Coronary artery (tissue), 2 donors: ENCODE data around the gene SF3B2.

Experiments
- DNase-seq: peaks from one replicate; pipeline ENCODE4 v3.0.0-alpha.2; 2017; ENCODE audit warnings: low spot score
- H3K27ac ChIP-seq, 2 donors: fragments of 200-600 bp; sonication (generic); one replicate each; pipeline ENCODE4 v1.5.1; 2016 to 2019
- H3K4me3 ChIP-seq: fragments of 200-600 bp; sonication (generic); 2 replicates; pipeline ENCODE4 v1.5.1; 2016; ENCODE audit warnings: mild to moderate bottlenecking, moderate library complexity
- TF ChIP-seq, protein P1 (sequence below): fragments of 200-600 bp; sonication (generic); IDR thresholded peaks from one replicate; pipeline ENCODE4 v1.5.1; 2019; ENCODE audit warnings: antibody characterized with exemption

The SF3B2 gene

DNA sequence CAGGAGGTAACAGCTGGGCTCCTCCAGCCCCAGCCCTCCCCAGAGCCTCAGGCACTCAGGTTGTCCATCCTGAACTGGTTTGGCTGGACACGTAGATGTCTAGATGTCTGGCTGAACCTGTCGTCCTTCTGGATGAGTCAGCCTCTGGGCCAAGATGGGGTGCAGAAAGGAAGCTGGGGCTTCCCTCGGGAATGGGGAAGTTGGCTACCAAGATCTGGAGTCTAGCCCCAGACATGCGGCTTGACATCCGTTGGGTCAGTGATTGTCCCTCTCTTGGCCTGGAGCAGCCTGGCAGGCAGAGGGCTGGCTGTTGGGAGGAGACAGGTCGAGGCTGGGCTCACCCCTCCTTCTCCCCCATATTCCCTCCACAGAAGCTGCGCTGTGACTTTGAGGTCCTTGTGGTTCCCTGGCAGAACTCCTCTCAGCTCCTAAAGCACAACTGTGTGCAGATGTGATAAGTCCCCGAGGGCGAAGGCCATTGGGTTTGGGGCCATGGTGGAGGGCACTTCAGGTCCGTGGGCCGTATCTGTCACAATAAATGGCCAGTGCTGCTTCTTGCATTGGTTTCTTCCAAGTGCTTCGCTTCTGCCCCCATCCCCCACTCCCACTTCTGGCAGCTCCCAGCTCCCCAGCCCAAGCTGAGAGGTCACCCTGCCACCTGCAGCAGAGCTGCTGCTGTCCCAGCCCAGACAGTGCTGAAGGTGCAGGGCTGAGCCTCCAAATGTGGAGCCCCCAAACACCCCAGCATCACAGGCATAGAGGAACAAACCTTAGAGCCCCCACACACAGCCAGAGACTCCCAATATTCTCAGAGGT is 39.0 kb upstream of the SF3B2 start:
- TF ChIP-seq, protein P1, sequence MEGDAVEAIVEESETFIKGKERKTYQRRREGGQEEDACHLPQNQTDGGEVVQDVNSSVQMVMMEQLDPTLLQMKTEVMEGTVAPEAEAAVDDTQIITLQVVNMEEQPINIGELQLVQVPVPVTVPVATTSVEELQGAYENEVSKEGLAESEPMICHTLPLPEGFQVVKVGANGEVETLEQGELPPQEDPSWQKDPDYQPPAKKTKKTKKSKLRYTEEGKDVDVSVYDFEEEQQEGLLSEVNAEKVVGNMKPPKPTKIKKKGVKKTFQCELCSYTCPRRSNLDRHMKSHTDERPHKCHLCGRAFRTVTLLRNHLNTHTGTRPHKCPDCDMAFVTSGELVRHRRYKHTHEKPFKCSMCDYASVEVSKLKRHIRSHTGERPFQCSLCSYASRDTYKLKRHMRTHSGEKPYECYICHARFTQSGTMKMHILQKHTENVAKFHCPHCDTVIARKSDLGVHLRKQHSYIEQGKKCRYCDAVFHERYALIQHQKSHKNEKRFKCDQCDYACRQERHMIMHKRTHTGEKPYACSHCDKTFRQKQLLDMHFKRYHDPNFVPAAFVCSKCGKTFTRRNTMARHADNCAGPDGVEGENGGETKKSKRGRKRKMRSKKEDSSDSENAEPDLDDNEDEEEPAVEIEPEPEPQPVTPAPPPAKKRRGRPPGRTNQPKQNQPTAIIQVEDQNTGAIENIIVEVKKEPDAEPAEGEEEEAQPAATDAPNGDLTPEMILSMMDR: no peak
- no peak overlapping the region for H3K4me3 ChIP-seq
- DNase-seq: no peak

DNA sequence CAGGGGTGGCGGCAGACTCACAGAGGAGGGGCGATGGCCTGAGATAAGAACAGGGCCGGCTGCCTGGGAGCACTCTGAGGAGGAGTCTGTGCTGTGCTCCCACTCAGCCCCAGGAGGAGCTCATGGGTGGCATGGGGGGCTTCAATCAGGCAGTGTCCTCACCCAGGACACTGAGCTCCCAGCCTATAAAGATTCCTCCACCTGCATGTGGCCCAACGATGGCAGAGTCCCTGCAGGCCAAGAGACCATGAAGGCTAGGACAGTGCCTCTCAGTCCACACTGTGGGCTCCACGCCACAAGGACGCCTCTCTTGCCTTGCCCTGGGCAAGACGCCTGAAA is 38.4 kb upstream of the SF3B2 start:
- Histone ChIP-seq H3K4me3 (no peak overlapping the region), H3K27ac (peak overlapping the region; percentile 18 to 47)
- TF ChIP-seq, protein P1: no peak
- no peak for DNase-seq

More for the DNA sequence above, 39.0 kb upstream of the SF3B2 start:
- H3K27ac ChIP-seq: peak overlapping the region in 1 of 2 donors; percentile 47

DNA sequence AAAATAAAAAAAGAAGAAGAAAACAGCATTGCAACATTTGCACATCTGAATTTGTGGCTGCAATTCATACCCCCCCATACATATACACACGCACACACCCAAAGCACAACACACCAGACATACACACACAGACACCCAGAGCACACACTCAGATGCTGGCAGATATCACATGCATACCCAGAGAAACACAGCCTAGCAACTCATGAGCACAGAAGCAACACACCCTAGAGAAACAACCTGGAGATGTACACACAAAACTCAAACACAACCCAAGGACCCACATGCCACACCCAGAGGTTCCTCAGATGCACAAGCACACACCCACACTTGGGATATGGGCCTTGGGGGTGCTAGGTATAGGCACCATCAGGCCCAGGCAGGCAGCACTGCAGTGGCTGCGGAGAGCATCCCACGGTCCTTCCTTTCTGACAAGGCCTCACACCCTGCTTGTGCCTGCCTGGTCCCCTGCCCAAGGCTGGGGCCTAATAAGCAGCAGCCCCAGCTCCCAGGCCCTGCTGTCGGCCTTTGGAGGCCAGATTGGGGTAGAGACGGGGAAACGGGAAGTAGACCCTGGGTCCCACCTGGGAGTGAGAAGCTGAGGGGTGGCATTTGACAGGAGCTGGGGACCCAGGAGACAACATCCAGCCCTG is 37.2 kb upstream of the SF3B2 start:
- DNase-seq: no peak
- peak overlapping the region; percentile 68 to 94 for H3K27ac ChIP-seq
- TF ChIP-seq, protein P1: no peak
- no peak overlapping the region for H3K4me3 ChIP-seq

DNA sequence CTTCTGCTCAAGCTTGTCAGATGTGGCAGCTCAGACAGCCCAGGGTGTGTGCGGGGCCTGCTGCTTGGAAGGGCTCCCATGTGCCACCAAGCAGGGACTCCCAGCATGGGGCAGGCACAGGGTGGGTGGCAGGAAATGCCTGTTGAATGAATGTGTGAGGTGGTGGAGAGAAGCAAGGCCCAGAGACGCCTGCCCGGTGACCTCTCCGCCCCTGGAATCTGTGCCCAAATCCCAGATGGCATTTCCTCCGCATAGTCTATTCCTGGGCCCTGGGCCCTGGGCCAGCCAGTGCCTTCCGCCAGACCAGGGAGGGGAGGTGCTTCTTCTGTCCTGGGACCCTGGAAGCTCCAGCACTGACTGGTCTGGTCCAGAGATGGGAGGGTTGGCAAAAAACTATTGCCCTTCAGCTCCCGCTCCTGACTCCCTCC is 36.7 kb upstream of the SF3B2 start:
- peak; percentile 92 for DNase-seq
- TF ChIP-seq, protein P1: no peak
- Histone ChIP-seq H3K4me3 (peak overlapping the region; percentile 47), H3K27ac (peak overlapping the region; percentile 68 to 94)

DNA sequence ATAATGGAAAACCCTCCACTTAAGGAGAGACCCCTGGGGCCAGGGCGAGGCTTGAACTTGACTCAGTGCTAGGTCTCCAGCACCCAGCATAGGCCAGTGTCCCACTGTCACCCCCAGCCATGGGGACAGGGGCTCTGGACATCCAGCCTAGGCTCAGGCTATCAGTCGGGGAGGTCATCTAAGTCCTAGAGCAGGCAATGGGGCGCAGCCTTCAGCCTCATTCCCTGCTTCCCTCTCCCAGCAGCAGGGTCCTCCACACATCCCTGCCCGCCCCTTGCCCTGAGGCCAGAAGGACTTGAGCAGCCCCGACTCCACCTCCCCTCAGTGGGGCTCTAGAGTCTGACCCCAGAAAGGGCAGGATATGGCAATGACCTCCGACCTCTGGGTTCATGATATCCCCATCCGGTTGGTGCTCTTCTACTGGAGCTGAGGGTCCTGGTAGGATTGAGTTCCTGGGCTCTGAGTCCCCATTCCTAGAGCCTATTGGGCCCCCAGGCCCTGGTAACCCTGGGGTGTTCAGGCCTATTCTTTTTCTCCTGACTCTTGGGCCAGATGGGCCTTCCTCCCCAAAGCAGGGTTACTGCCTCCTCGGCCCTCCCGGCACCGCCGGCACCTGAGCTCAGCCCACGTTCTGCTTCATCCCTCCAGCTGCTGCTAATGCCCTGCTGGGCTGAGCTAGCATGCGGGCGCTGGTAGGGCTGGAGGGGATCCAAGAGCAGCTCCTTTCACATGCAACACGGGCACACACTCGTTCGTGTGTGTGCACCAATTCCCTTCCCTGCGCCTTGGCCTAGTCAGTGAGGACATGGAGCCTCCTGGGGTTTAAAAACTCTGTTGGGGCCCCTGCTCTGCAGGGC is 36.0 kb upstream of the SF3B2 start:
- Histone ChIP-seq H3K4me3 (peak overlapping the region; percentile 47), H3K27ac (peak overlapping the region; percentile 68 to 94)
- no peak for DNase-seq
- TF ChIP-seq, protein P1: no peak

DNA sequence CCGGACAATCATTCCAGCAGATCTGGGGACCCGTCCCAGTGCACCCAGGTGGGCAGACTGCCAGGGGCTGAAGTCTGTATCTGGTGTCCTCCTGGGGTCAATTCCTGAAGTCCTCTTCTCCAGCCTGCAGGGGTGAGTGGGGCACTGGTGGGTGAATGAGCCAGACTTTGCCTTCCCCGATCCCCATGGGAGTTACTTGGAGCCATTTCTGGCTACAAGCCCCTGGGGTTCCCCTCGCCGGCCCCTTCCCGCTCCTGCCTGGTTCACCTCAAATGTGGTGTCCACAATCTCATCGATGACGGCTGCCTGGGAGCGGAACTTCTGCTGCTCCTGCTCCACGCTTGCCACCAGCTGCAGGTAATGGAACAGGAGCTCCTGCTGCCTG is 35.4 kb upstream of the SF3B2 start:
- Histone ChIP-seq H3K4me3 (no peak overlapping the region), H3K27ac (peak overlapping the region; percentile 68 to 94)
- TF ChIP-seq, protein P1: no peak
- no peak for DNase-seq
